HG03432 (cell line): ENCODE data around the gene MTHFD1L.
"Not testable (repeated sequence)": the region's sequence is repeated elsewhere in the genome, so short reads cannot be mapped to it uniquely, and the experiment has no call there.

Experiments
- ATAC-seq: cut with Tn5 transposase; IDR thresholded peaks from one replicate; pipeline ENCODE4 v1.9.1; 2021; ENCODE audit warnings: mild to moderate bottlenecking, moderate library complexity; ENCODE audit not compliant: unreplicated experiment

MTHFD1L gene

DNA sequence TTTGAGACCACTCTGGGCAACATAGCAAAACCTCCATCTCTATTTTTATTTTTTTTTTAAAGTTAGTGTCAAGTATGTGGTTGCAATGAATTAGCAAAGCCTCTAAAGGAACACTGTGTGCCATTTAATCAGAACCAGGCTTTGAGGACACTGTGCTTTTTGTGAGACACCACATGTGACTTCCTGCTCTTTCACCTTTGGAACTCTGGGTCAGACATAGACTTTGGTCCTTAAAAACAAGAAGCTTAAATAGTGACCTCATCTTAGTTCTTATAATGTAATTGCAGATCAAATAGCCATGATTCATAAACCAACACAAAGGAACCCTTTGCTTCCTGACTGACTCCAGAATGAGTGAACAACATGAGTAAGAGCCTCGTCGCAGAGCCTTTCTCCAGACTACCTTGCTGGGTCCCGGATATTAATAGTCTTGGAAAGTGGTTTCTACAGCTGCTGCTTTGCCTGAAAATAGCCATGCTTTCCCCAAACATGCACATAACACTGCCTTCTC, 170.8 kb downstream of the MTHFD1L start:
- ATAC-seq, result not testable (repeated sequence)

DNA sequence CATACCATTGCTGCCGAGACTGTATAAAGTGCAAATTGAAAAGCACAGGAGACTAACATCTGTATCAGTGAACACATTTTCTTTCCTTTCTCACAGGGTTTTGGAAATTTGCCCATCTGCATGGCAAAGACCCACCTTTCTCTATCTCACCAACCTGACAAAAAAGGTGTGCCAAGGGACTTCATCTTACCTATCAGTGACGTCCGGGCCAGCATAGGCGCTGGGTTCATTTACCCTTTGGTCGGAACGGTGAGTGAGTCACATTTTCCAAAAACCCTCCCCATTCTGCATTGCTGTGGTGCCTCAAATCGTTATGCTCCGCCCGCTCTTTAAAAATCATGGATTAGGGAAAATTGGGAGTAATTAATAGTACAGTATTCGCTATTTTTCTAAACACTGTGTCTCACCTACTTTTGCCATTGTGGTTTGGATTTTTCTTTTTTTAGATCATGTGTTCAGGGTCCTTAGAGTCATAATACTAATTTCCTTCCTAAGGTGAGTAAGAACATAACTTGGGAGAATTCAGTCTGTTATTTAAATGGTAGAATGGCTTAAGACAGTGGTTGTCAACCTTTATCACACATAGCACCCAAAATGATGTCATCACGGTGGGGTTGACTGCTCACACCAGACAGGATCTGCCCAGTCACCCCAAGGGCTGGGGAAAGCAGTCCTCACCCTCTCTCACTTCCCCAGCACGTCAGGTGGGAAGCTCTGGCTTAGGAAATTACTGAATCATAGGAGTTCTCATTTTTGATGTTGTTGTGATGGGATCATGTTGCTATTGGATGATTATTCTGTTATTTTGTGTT, 171.6 kb downstream of the MTHFD1L start:
- no peak for ATAC-seq

DNA sequence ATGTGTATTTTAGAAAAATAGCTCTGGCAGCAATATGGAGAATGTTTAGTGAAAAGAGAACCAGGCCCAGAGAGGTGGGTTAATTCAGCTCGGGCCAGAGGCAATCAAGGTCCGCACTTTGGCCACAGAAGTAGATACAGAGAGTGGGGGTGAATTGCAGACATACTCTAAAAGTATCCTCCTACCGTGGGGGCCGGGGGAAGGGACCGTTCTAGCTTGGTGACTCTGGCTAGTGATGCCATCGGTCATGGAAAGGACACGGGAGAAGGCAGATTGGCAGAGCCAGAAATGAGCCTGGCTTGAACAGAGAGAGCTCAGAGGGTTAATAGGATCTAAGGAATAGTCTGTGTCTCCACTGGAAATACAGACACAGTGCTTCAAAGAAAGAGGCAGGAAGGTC, 173.1 kb downstream of the MTHFD1L start:
- no peak for ATAC-seq

DNA sequence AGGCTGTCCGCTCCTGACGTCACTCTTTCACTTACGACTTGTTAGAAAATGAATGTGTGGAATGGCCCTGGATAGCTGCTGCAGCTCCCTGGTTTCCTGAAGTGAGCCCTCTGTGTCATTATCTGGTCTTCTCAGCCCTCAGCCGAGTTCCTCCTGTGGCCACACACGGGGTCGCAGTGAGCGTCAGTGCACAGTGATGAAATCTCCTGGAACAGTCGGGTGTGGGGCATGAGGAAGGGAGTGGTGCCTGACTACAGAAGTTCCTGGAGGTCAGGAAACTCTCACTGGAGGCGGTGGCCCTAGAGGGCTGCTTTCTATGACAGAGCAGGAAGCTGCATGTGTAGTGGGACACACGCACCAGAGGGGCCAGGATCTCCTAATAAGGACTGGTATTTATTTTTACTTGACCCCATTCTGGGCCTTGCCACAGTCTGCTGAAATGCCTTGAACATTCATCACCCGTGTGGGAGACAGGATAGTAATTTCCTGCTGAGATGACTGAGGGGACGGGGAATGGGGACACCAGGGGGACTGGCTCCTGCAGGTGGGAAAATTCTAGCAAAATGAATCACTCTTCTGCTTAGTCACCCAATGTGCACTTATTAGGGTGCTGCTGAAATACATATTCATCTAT, 175.5 kb downstream of the MTHFD1L start:
- not testable (repeated sequence) for ATAC-seq

DNA sequence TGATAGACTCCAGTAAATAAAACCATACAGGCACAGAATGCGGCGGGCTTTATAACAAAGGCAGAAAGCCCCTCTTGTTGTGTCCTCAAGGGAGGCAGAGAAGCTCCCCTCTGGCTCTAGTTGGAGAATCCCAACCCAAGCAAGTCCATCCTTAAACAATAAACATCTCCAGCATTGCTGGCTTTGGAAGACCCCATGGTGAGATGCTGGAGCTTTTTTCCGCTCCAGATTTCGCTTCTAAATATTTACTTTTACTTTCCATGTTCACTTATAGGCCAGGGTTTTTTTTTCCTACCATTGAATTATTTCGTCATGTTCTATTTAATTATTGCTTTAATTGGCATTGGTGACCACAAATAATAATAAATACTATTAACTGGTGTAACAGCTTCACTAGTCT, 176.2 kb downstream of the MTHFD1L start:
- no peak for ATAC-seq

DNA sequence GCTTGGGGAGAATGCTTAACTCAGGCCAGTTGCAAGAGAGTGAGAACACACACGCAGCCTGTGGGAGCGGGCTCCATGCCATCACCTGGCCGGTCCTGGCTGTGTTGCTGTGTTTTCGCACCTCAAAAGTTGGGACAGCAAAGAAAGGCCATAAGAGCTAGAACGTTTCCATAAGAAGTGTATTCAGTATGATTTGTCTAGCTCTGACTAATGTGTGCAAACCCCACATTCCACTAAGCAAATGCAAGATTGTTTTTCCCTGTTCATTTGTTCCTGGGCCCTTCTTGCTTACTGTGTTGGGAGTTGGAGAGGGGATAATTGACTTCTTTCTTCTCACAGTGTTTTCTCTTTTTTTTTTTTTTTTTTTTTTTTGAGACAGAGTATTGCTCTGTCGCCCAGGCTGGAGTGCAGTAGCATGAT, 177.4 kb downstream of the MTHFD1L start:
- ATAC-seq, result not testable (repeated sequence)

DNA sequence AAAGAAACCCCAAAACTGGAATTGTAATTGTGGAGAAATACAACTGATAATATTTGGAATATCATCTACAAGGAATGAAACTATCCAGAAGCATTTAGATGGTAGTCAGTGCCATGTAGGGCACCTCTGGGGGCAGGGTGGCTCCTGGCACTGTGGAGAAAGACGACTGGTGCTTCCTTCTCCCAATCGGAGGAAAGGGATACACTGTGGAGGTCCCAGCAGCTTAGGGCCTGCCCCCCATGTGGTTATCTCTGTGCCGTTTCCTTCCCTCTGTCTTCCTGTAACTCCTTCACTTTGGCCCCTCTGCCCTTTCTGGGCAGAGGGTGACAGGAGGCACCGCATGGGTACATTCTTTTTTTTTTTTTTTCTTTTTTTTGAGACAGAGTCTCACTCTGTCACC, 178.4 kb downstream of the MTHFD1L start:
- no peak for ATAC-seq

DNA sequence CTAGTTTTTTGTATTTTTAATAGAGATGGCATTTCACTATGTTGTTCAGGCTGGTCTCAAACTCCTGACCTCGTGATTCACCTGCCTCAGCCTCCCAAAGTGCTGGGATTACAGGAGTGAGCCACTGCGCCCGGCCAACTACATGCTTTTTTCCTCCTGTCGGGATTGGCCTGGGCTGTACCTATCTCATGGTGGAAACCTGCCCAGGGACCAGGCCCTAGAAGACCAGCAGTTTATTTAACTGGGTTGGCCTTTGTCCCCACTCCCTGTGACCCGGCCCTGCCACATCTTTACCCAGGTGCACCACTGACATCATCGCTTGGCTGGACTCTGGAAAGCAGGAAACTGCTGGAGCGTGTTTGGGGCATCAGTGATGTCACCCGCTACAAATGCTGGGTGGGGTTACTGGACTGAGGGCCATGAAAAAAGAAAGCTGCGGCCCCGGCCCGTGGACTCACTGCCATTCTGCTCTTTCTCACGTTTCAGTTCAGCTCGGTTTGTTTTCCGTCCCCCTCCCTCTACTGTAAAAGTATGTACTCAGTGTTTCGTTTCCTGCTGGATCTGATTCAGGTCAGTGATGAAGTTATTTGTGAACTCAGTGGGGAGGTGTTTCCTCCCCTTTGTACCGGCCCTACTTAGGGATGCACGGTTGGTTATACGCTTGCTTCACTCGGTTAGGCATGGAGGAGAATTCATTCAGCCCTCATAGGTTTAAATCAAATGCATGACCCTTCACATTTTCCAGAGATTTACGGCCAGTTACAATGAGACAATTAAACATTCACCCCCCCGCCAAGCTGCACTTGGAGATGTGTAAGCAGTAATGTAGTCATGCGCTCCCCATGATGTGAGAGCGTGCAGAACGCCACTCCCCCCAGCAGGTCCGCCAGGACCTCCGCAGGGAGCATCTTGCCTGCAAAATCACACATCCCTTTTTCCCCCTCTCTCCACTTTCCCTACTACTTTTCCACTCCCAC, 179.3 kb downstream of the MTHFD1L start:
- ATAC-seq, result no peak

DNA sequence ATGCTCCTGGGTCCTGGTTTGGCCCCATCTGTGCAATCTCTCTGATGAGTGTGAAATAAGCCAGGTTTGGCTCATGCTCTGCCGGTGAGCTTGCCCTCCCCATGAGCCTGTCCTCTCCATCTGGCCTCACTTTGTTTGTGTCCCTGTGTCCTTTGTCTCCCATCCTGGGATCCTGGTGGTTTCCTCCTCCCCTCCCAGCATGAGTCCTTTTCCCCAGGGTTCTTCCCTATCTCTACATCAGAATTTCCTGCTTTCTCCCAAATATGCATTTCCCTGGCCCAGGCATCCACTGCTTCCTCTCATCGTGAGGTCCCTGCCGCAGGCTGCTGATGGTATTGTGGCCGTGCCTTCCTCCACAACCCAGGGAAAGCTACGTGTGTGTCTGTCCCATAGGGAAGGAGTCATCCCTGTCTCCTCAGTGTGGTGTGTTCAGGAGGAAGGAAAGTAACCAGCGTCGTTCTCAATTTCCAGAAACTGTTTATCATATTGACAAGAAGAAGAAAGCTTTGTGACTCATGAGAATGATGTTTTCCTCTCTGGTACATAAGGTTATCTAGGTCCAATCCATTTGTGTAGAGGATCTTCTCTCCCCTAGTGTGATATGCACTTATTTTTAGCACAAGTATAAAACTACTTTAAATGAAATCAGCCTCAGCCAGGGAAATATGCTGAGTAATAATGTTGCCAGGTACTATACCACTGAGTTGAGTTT, 180.2 kb downstream of the MTHFD1L start:
- not testable (repeated sequence) for ATAC-seq

DNA sequence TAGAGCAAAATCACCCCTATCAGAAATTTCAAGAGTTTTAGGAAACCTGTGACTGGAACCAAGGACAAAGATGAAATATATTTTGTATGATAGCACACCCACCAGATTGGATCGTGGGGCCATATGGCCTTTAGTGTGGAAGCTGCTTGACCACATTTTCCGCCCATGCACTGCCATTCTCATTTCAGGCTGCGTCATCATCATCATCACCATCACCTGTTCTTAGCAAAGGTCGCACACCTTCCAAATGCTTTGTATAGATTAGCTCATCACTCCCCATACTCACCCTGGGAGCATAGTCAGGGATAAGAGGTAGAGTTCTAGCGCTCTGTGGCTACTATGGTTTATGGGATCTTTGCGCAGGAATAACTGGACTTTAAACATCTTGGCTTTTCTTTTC, 185.7 kb downstream of the MTHFD1L start:
- no peak for ATAC-seq

DNA sequence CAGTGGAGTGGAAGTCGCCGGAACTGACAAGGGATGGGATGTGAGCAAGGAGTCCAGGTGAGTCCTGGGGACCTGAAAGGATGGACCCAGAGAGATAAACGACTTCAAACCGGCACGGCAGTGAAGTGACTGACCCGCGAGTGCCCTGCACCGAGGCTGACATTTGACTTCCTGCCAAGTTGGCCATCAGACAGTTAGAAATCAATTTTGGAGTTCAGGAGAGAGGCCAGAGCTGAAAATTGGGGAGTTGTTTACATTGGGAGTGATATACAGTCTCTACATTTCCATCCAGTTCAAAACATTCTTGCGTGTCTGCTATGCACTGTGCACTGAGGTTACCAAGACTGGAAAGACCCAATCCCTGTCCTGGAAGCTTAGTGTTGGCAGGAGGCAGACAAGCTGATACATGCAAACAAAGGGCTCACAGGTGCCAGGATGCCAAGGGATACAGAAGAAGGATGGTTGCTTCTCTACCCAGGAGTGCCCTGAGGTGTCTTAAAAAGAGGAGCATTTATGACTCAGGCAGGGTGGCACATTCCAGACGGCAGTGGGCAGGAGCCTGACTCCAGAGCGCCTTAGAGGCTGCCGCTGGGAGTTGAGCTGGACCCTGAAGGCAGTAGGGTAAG, 186.6 kb downstream of the MTHFD1L start:
- ATAC-seq, result no peak

DNA sequence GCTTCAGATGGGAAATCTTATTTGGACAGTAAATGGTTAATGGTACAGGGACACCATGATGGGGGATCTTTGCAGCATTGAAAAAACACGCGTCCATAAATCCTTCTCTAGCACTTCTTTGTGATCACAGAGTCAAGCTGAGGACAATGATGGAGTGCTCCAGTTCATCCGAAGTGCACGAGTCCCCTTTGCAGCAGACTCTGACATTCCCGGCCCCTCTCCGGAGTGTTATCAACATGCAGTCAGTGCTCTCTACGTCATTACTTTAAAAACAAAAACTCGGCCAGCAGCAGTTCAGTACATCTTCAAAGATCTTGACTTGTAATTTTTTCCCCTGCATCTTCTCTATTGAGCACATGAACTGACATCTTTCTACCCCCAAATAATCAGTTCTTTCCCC, 188.8 kb downstream of the MTHFD1L start:
- no peak for ATAC-seq

DNA sequence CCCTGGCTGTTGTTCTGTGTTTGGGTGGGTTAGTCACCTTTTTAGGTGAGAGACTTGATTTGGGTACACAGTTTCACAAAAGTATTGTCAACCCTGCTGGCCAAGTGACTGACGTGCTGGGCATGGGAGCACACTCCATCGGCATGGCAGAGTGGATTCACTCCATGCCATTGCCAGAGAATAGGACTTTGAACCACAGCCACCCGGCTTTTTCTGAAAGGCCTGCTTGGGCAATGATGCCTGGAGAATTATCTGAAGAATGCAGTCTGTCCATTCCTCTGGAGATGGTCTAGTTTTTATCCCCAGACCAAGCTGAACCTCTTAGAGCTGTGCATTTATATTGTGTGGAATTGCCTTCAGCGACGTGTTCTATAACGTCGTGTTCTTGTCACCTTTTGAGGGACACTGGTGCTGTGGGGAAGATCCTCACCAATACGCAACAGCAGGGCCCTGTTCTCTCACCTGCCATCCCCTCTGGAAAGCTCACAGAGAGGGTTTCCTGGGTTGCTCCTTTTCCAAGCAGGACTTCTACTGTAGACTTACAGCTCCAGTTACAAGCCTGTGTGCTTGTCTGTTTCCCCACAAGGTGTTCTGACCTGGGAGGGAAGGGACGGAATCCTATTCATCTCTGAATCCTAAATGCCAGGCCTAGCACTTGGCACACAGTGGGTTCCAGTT, 190.9 kb downstream of the MTHFD1L start:
- no peak for ATAC-seq

DNA sequence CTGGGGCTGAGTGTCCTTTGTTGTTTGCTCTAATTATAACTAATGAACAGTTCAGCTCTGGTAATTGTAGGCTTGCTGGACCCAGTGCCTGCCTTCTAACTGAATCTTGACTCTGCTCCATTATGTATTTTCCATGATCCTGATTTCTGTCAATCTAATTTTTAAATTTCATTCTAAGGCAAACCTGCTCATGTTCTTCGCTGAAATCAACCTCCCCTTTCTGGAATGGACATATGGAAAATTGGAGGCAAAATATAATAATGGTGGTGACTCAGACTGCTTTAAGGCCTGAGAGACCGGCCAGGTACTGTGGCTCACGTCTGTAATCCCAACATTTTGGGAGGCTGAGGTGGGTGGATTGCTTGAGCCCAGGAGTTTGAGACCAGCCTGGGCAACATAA, 191.6 kb downstream of the MTHFD1L start:
- no peak for ATAC-seq

DNA sequence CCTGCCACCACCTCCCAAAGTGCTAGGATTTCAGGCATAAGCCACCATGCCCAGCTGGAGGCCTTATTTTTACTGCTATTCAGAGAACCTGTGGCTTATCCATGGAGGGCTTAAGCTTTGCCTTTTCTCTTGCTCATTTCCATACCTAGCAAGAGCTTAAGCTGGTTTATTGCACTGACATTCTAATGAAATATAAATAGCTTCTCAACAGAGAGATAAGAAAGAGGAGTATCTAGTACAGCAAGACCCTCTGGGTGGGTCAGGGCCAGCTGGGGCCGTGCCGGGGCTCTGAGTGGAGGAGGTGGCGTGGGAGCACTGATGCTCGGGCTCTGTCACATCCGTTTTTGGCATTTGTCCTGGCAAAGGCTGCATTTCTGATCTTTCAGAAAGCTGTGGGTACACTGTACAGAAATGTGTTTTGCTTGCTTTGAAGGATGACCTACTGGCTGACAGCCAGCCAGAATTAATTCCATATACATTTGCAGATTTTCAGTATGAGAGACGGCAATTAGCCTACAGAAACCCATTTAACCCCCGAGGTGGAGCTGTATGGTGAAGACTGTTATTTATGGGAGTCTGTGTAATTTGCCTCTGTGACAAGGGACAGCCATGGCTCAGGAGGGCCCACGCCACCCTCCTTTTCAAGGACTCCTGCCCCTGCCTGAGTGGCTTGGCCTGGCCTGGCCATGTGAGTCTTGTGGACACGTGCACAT, 192.7 kb downstream of the MTHFD1L start:
- no peak for ATAC-seq

DNA sequence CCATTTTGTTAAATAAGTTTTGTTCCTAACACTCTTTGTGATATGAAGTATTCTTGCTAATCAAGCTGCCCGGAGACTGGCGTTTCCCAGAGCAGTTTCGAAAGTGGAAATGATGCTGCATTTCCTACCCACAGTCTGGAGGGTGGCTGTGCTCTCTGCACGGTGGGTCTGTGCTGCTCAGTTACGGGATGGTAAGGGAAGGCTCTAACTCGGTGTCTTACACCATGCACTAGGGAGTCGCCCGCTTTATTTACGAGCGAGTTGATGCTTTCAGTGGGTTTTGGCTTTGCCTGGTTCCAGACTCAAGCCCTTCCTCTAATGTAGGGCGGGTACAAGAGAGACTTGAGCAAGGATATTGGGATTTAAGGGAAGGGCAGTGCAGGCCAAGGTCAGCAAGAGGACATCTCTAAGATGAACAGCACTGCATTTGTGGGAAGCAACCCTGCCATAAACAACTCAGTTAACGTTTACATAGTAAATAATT, 194.2 kb downstream of the MTHFD1L start:
- no peak for ATAC-seq

DNA sequence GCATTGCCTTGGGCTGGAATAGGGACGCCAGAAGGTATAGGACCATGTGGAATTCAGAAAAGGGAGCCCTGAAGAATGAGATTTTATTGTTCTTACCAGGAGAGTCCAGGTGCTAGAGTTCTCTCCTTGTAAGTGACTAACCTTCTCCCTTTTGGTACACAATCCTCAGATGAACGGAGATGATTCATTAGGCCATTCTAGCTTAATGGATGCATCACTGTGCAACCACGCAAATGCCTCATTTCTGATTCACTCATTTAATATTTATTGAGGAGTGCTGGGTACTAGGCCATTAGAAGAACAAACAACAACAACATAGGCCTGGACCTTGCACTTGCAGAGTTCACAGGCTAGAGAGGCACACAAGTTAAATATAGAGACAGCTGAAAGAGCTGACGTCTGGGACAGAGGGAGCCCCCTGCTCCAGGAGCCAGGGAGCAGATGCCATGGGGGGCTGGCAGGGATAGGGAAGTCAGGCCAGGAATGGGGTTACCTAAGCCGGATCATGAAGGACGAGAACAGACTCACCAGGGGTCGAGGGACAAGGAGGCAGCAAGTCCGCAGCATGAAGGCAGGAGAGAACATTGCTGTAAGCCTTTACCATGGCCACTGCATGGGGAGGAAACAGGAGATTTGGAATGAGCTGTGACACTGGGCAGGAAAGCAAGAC, 194.7 kb downstream of the MTHFD1L start:
- ATAC-seq, result no peak
